Raji (cell line): ENCODE results near the gene HLTF.

ENCODE experiments used
- POLR2A ChIP-seq: IDR thresholded peaks from 2 replicates; pipeline ENCODE4 v1.6.1; 2011; ENCODE audit warnings: low read depth, low read length, control low read depth; ENCODE audit not compliant: insufficient read depth

The HLTF gene

GRCh38 chr3:149086232-149086988 is at the start of gene HLTF:
Gene HLTF, minus strand, starts transcription at chr3:149086533. Its CDS starts 197 bp downstream, at chr3:149086336.
- peak; percentile 81 for TF ChIP-seq POLR2A

- no peak for TF ChIP-seq POLR2A
Measured at GRCh38 chr3:149134575-149134974, 48.2 kb upstream of the HLTF start.

GRCh38 chr3:149131589-149131988 is 45.3 kb upstream of the HLTF start:
- TF ChIP-seq POLR2A = no peak

GRCh38 chr3:149129326-149130205 is 43.2 kb upstream of the HLTF start, which contains the start of gene HPS3:
Gene HPS3, plus strand, starts transcription at chr3:149129638. Its CDS starts 86 bp downstream, at chr3:149129724.
- TF ChIP-seq POLR2A = peak; percentile 91

GRCh38 chr3:149128821-149129220 is 42.5 kb upstream of the HLTF start:
- TF ChIP-seq POLR2A = no peak

GRCh38 chr3:149122721-149123578 is 36.6 kb upstream of the HLTF start:
- TF ChIP-seq POLR2A = no peak

GRCh38 chr3:149120051-149120972 is 34.0 kb upstream of the HLTF start:
- no peak for TF ChIP-seq POLR2A

- no peak for TF ChIP-seq POLR2A
Measured at GRCh38 chr3:149119466-149119865, 33.1 kb upstream of the HLTF start.

GRCh38 chr3:149118724-149119123 is 32.4 kb upstream of the HLTF start:
- TF ChIP-seq POLR2A = no peak

GRCh38 chr3:149115114-149115513 is 28.8 kb upstream of the HLTF start:
- no peak for TF ChIP-seq POLR2A

GRCh38 chr3:149114458-149114857 is 28.1 kb upstream of the HLTF start:
- no peak for TF ChIP-seq POLR2A

GRCh38 chr3:149104484-149104883 is 18.2 kb upstream of the HLTF start:
- no peak for TF ChIP-seq POLR2A

- TF ChIP-seq POLR2A = no peak
Measured at GRCh38 chr3:149101641-149102040, 15.3 kb upstream of the HLTF start.

GRCh38 chr3:149101154-149101553 is 14.8 kb upstream of the HLTF start:
- TF ChIP-seq POLR2A = no peak
